GM23338 (cell line): ENCODE data around the gene CCDC93. TPM values are rescaled to one million over a fixed set of nuclear protein-coding genes. Genes with fewer than 3 reads are reported as not detected.

Source experiments
- ATAC-seq: fragments of 200-7000 bp; cut with Tn5 transposase; 3 replicates; pipeline ENCODE4 v1.9.1; 2020
- DNase-seq: peaks from one replicate; pipeline ENCODE4 v3.0.0-alpha.2; 2015; ENCODE audit warnings: low spot score
- H2AFZ ChIP-seq: fragments of 200-600 bp; sonication (generic); 2 replicates; pipeline ENCODE4 v1.8.0; 2016; ENCODE audit warnings: antibody characterized with exemption, mild to moderate bottlenecking, moderate library complexity
- H3F3A ChIP-seq: fragments of 200-600 bp; sonication (generic); replicated peaks from 2 replicates; pipeline ENCODE4 v1.8.0; 2017; ENCODE audit warnings: antibody characterized with exemption, mixed run types, low read depth
- H3K27ac ChIP-seq: fragments of 200-600 bp; sonication (generic); 2 replicates; pipeline ENCODE4 v1.6.1; 2016; ENCODE audit warnings: low read depth
- H3K27me3 ChIP-seq: fragments of 200-600 bp; sonication (generic); 2 replicates; pipeline ENCODE4 v1.8.0; 2016; ENCODE audit warnings: mild to moderate bottlenecking, mixed run types, moderate library complexity; ENCODE audit not compliant: insufficient read depth
- H3K36me3 ChIP-seq: fragments of 200-600 bp; sonication (generic); 2 replicates; pipeline ENCODE4 v1.8.0; 2016; ENCODE audit warnings: mild to moderate bottlenecking; ENCODE audit not compliant: insufficient read depth
- H3K4me1 ChIP-seq: fragments of 200-600 bp; sonication (generic); 2 replicates; pipeline ENCODE4 v1.8.0; 2016; ENCODE audit warnings: mild to moderate bottlenecking, moderate library complexity; ENCODE audit not compliant: insufficient read depth
- H3K4me2 ChIP-seq: fragments of 200-600 bp; sonication (generic); 2 replicates; pipeline ENCODE4 v1.7.1; 2017; ENCODE audit warnings: mixed run types
- H3K4me3 ChIP-seq: fragments of 200-600 bp; sonication (generic); 2 replicates; pipeline ENCODE4 v1.6.1; 2016; ENCODE audit warnings: mixed run types
- H3K79me2 ChIP-seq: fragments of 200-600 bp; sonication (generic); replicated peaks from 2 replicates; pipeline ENCODE4 v1.8.0; 2017; ENCODE audit warnings: mild to moderate bottlenecking; ENCODE audit not compliant: insufficient read depth
- H3K9me2 ChIP-seq: fragments of 200-600 bp; sonication (generic); 2 replicates; pipeline ENCODE4 v1.8.0; 2017; ENCODE audit not compliant: insufficient read depth
- H4K20me1 ChIP-seq: fragments of 200-600 bp; sonication (generic); replicated peaks from 2 replicates; pipeline ENCODE4 v1.8.0; 2017; ENCODE audit warnings: mild to moderate bottlenecking; ENCODE audit not compliant: insufficient read depth
- H3K27ac Mint-ChIP-seq: 2 replicates; pipeline ENCODE4 v1.8.0; 2020; ENCODE audit warnings: inconsistent platforms, mild to moderate bottlenecking, moderate library complexity, mixed read lengths
- H3K27me3 Mint-ChIP-seq: 3 replicates; pipeline ENCODE4 v1.8.0; 2022; ENCODE audit warnings: low read depth, mild to moderate bottlenecking, moderate library complexity, mixed read lengths, inconsistent platforms; ENCODE audit not compliant: insufficient read depth, poor library complexity
- H3K36me3 Mint-ChIP-seq: 3 replicates; pipeline ENCODE4 v1.8.0; 2021; ENCODE audit warnings: low read depth, mild to moderate bottlenecking, inconsistent platforms, moderate library complexity, mixed read lengths
- H3K4me1 Mint-ChIP-seq: 3 replicates; pipeline ENCODE4 v1.8.0; 2020; ENCODE audit warnings: mild to moderate bottlenecking, inconsistent platforms, mixed read lengths
- H3K4me3 Mint-ChIP-seq: 3 replicates; pipeline ENCODE4 v1.8.0; 2021; ENCODE audit warnings: moderate library complexity, mild to moderate bottlenecking, inconsistent platforms, mixed read lengths
- H3K9me3 Mint-ChIP-seq: 3 replicates; pipeline ENCODE4 v1.8.0; 2020; ENCODE audit warnings: moderate library complexity, mild to moderate bottlenecking, inconsistent platforms, mixed read lengths
- EZH2 ChIP-seq: fragments of 200-600 bp; sonication (generic); IDR thresholded peaks from one replicate; pipeline ENCODE4 v1.8.0; 2017; ENCODE audit warnings: antibody characterized with exemption, mild to moderate bottlenecking, low read depth; ENCODE audit not compliant: unreplicated experiment
- EZH2phosphoT487 ChIP-seq: fragments of 200-600 bp; sonication (generic); IDR thresholded peaks from one replicate; pipeline ENCODE4 v1.8.1; 2018; ENCODE audit warnings: antibody characterized with exemption; ENCODE audit not compliant: unreplicated experiment
- JUNB ChIP-seq: IDR thresholded peaks from one replicate; pipeline ENCODE4 v1.6.1; 2016; ENCODE audit warnings: antibody characterized with exemption; ENCODE audit not compliant: unreplicated experiment
- NANOG ChIP-seq: IDR thresholded peaks from 2 replicates; pipeline ENCODE4 v1.6.1; 2016; ENCODE audit warnings: antibody characterized with exemption, borderline replicate concordance
- REST ChIP-seq: IDR thresholded peaks from one replicate; pipeline ENCODE4 v1.6.1; 2018; ENCODE audit warnings: antibody characterized with exemption; ENCODE audit not compliant: unreplicated experiment
- ZNF331 ChIP-seq: fragments of 250-450 bp; sonication (Bioruptor Pico); IDR thresholded peaks from 2 replicates; pipeline ENCODE4 v1.5.0; 2020; ENCODE audit warnings: low read depth, mild to moderate bottlenecking, moderate library complexity
- ZNF462 ChIP-seq: fragments of 250-450 bp; sonication (Bioruptor Pico); IDR thresholded peaks from 2 replicates; pipeline ENCODE4 v1.5.0; 2020; ENCODE audit warnings: mild to moderate bottlenecking, moderate library complexity
- polyA plus RNA-seq: library from polyadenylated mRNA; unstranded; fragments of >200 nt; fragmentation: Nextera tagmentation; extraction: Ambion mirVana; gene quantifications from 2 replicates; pipeline ENCODE4 v1.2.1, GENCODE V29; 2016
- small RNA-seq: library from RNA; depleted of rRNA; stranded (forward); fragments of <200 nt; gene quantifications from one replicate; pipeline ENCODE3, GENCODE V24; 2014; ENCODE audit warnings: low replicate concordance
- total RNA-seq: library from RNA; depleted of rRNA; stranded (reverse); fragments of >200 nt; shearing (Covaris generic); gene quantifications from 2 replicates; pipeline ENCODE4 v1.2.3, GENCODE V29; 2014; rRNA removed

The CCDC93 gene
- total and polyA plus RNA-seq, 2 experiments from 2014 or later = 13.1 to 16.8 TPM

GRCh38 chr2:117875786-117876185 is 138.1 kb downstream of the CCDC93 start:
- H3F3A ChIP-seq = no peaks in the 10 kb centered on the region
- no peak for TF ChIP-seq EZH2phosphoT487
- no peak for TF ChIP-seq ZNF462 (CRISPR knock-in tag)
- TF ChIP-seq ZNF331 = no peak
- no peak for TF ChIP-seq REST
- TF ChIP-seq JUNB = no peak
- no peak for TF ChIP-seq NANOG
- no peak for TF ChIP-seq EZH2
- Mint-ChIP-seq H3K4me1 (no peaks in the 10 kb centered on the region), H3K4me3 (no peak overlapping the region), H3K9me3 (no peaks in the 10 kb centered on the region), H3K27me3 (no peaks in the 10 kb centered on the region), H3K27ac (no peak overlapping the region), H3K36me3 (no peaks in the 10 kb centered on the region)
- no peaks in the 10 kb centered on the region for H3K36me3 ChIP-seq
- H3K4me1 ChIP-seq = no peaks in the 10 kb centered on the region
- no peaks in the 10 kb centered on the region for H4K20me1 ChIP-seq
- no peak overlapping the region for H3K4me2 ChIP-seq
- H3K79me2 ChIP-seq = no peaks in the 10 kb centered on the region
- H3K27me3 ChIP-seq = no peaks in the 10 kb centered on the region
- H3K27ac ChIP-seq = no peak overlapping the region
- no peak for DNase-seq
- ATAC-seq = no peak
- H3K4me3 ChIP-seq = no peak overlapping the region
- H3K9me2 ChIP-seq = no peaks in the 10 kb centered on the region
- H2AFZ ChIP-seq = no peak overlapping the region

Small RNA genes lying within 50 kb of the gene (small RNA-seq; reads per million reads assigned to genes)
- gene RN7SL111P = not detected

Other genes starting within 250 kb of the CCDC93 start
- gene DDX18, start 199.4 kb downstream of the CCDC93 start, total RNA-seq = 98.8 and 102 TPM in 2 replicates
- gene DDX18, start 199.4 kb downstream of the CCDC93 start, polyA plus RNA-seq = 169 and 183 TPM in 2 replicates
- gene INSIG2, start 74.4 kb upstream of the CCDC93 start, total RNA-seq = 8.1 and 10.1 TPM in 2 replicates
- 11.0 and 15.1 TPM in 2 replicates for gene INSIG2, start 74.4 kb upstream of the CCDC93 start, polyA plus RNA-seq